Effector memory CD4-positive, alpha-beta T cell (primary cell): ENCODE measurements around the gene ZNF836.
A peak's percentile ranks its signal among the peaks of the same experiment; 100 is the strongest.

Experiments used
- DNase-seq, 3 donors: peaks; one replicate each; pipeline ENCODE4 v3.0.0-alpha.2; 2020
- H3K27ac ChIP-seq: 2 replicates; pipeline ENCODE4 v1.7.0; 2013; ENCODE audit warnings: mild to moderate bottlenecking, low read length, moderate library complexity; ENCODE audit not compliant: insufficient read depth, poor library complexity, severe bottlenecking
- H3K27me3 ChIP-seq: replicated peaks from 2 replicates; pipeline ENCODE4 v1.7.0; 2013; ENCODE audit warnings: mild to moderate bottlenecking, low read length; ENCODE audit not compliant: insufficient read depth, control insufficient read depth, poor library complexity, severe bottlenecking
- H3K36me3 ChIP-seq: 2 replicates; pipeline ENCODE4 v1.7.0; 2013; ENCODE audit warnings: mild to moderate bottlenecking, low read length, moderate library complexity; ENCODE audit not compliant: control insufficient read depth, insufficient read depth
- H3K4me1 ChIP-seq: 2 replicates; pipeline ENCODE4 v1.7.0; 2013; ENCODE audit warnings: low read length, mild to moderate bottlenecking; ENCODE audit not compliant: control insufficient read depth, insufficient read depth, poor library complexity, severe bottlenecking
- H3K4me3 ChIP-seq: 2 replicates; pipeline ENCODE4 v1.7.0; 2013; ENCODE audit warnings: low read length, low read depth, mild to moderate bottlenecking; ENCODE audit not compliant: insufficient read depth, poor library complexity, severe bottlenecking
- H3K9me3 ChIP-seq: 2 replicates; pipeline ENCODE4 v1.7.0; 2013; ENCODE audit warnings: mild to moderate bottlenecking, low read length, moderate library complexity; ENCODE audit not compliant: control insufficient read depth
- total RNA-seq, 3 donors: gene quantifications; one replicate each; lab custom pipeline; 2026; lab: John Stamatoyannopoulos, UW

ZNF836 gene
- 9.3 to 13.4 (median 10.3) reads per million in 3 donors for total RNA-seq

GRCh38 chr19:52171321-52172169 lies at the start of gene ZNF836:
Gene ZNF836 (minus strand): TSS chr19:52171621. CDS start chr19:52168072, 3,549 bp downstream.
- Histone ChIP-seq H3K27ac (peak within 1 kb of the TSS; percentile 92), H3K9me3 (no peaks in the 10 kb centered on the region), H3K27me3 (no peaks in the 10 kb centered on the region), H3K36me3 (peaks cover 25% of the 10 kb centered on the region), H3K4me3 (peak within 1 kb of the TSS; percentile 99), H3K4me1 (peaks cover 7% of the 10 kb centered on the region)
- DNase-seq, result peak; percentile 85 to 91 (median 89)

- no peak overlapping the region for H3K27ac ChIP-seq
- no peak overlapping the region for H3K4me3 ChIP-seq
- no peak for DNase-seq
- no peaks in the 10 kb centered on the region for H3K27me3 ChIP-seq
- H3K4me1 ChIP-seq, result no peaks in the 10 kb centered on the region
- peaks cover 93% of the 10 kb centered on the region for H3K36me3 ChIP-seq
- no peaks in the 10 kb centered on the region for H3K9me3 ChIP-seq
These were observed 49.6 kb upstream of the ZNF836 start for GRCh38 chr19:52221031-52221430.

- no peak overlapping the region for H3K27ac ChIP-seq
- H3K27me3 ChIP-seq, result no peaks in the 10 kb centered on the region
- DNase-seq, result no peak
- H3K4me1 ChIP-seq, result no peaks in the 10 kb centered on the region
- H3K36me3 ChIP-seq, result peaks cover 98% of the 10 kb centered on the region
- H3K4me3 ChIP-seq, result no peak overlapping the region
- no peaks in the 10 kb centered on the region for H3K9me3 ChIP-seq
These were observed 48.2 kb upstream of the ZNF836 start for GRCh38 chr19:52219611-52220010.

GRCh38 chr19:52217576-52217975 lies 46.2 kb upstream of the ZNF836 start:
- Histone ChIP-seq H3K4me1 (no peaks in the 10 kb centered on the region), H3K27me3 (no peaks in the 10 kb centered on the region), H3K9me3 (no peaks in the 10 kb centered on the region), H3K4me3 (no peak overlapping the region), H3K36me3 (peaks cover 99% of the 10 kb centered on the region), H3K27ac (no peak overlapping the region)
- no peak for DNase-seq

GRCh38 chr19:52216401-52216800 lies 45.0 kb upstream of the ZNF836 start:
- no peak overlapping the region for H3K4me3 ChIP-seq
- H3K36me3 ChIP-seq, result peaks cover 99% of the 10 kb centered on the region
- no peaks in the 10 kb centered on the region for H3K9me3 ChIP-seq
- no peak for DNase-seq
- no peak overlapping the region for H3K27ac ChIP-seq
- H3K27me3 ChIP-seq, result no peaks in the 10 kb centered on the region
- H3K4me1 ChIP-seq, result no peaks in the 10 kb centered on the region

- DNase-seq, result no peak
- Histone ChIP-seq H3K27me3 (no peaks in the 10 kb centered on the region), H3K36me3 (peaks cover 86% of the 10 kb centered on the region), H3K4me3 (no peak overlapping the region), H3K27ac (no peak overlapping the region), H3K4me1 (no peaks in the 10 kb centered on the region), H3K9me3 (no peaks in the 10 kb centered on the region)
These were observed 42.8 kb upstream of the ZNF836 start for GRCh38 chr19:52214241-52214640.

- H3K27me3 ChIP-seq, result no peaks in the 10 kb centered on the region
- H3K4me3 ChIP-seq, result no peak overlapping the region
- H3K27ac ChIP-seq, result no peak overlapping the region
- H3K9me3 ChIP-seq, result no peaks in the 10 kb centered on the region
- no peak for DNase-seq
- H3K36me3 ChIP-seq, result peaks cover 81% of the 10 kb centered on the region
- no peaks in the 10 kb centered on the region for H3K4me1 ChIP-seq
These were observed 41.3 kb upstream of the ZNF836 start for GRCh38 chr19:52212572-52213255.

- Histone ChIP-seq H3K27ac (no peak overlapping the region), H3K4me3 (no peak overlapping the region), H3K9me3 (no peaks in the 10 kb centered on the region), H3K4me1 (no peaks in the 10 kb centered on the region), H3K36me3 (peaks cover 79% of the 10 kb centered on the region), H3K27me3 (no peaks in the 10 kb centered on the region)
- DNase-seq, result no peak
These were observed 40.6 kb upstream of the ZNF836 start for GRCh38 chr19:52211926-52212571.

- Histone ChIP-seq H3K27ac (no peak overlapping the region), H3K36me3 (peaks cover 79% of the 10 kb centered on the region), H3K9me3 (no peaks in the 10 kb centered on the region), H3K27me3 (no peaks in the 10 kb centered on the region), H3K4me1 (no peaks in the 10 kb centered on the region), H3K4me3 (no peak overlapping the region)
- DNase-seq, result no peak
These were observed 39.8 kb upstream of the ZNF836 start for GRCh38 chr19:52211203-52211602.

GRCh38 chr19:52206481-52206880 lies 35.1 kb upstream of the ZNF836 start:
- Histone ChIP-seq H3K4me1 (no peaks in the 10 kb centered on the region), H3K4me3 (no peak overlapping the region), H3K9me3 (no peaks in the 10 kb centered on the region), H3K27ac (no peak overlapping the region), H3K36me3 (peaks cover 78% of the 10 kb centered on the region), H3K27me3 (no peaks in the 10 kb centered on the region)
- no peak for DNase-seq
